ENCODE results near the gene BCAS3.

GRCh38 chr17:60717814-60718213 is 40.2 kb downstream of the BCAS3 start:
- no peak for TF ChIP-seq ZFP30 (CRISPR knock-in tag; IDR thresholded peaks at IDR 0.05)
- no peak for TF ChIP-seq PATZ1 (CRISPR knock-in tag; IDR thresholded peaks at IDR 0.05; ENCODE audit: borderline replicate concordance)
- TF ChIP-seq ZNF565 (CRISPR knock-in tag; conservative IDR thresholded peaks at IDR 0.05; ENCODE audit: low read depth) = no peak
- TF ChIP-seq ZFP3 (CRISPR knock-in tag; IDR thresholded peaks at IDR 0.05) = no peak
- TF ChIP-seq ZC3H10 (CRISPR knock-in tag; IDR thresholded peaks at IDR 0.05) = no peak
